NCI-H2107 (cell line): ENCODE results near the gene TMEM95.

Experiments
- DNase-seq: peaks from one replicate; lab custom pipeline; 2025; lab: John Stamatoyannopoulos, UW

TMEM95 gene

GRCh38 chr17:7355053-7355452 is at the start of gene TMEM95:
Gene TMEM95, plus strand, starts transcription at chr17:7355156. Its CDS starts 49 bp downstream, at chr17:7355205.
- DNase-seq, result no peak

GRCh38 chr17:7306911-7307685 is 47.9 kb upstream of the TMEM95 start, which contains the start of gene EIF5A:
Gene EIF5A, plus strand, starts transcription at chr17:7307628. Its CDS starts 2,008 bp downstream, at chr17:7309636.
- DNase-seq, result peak; percentile 95

- no peak for DNase-seq
Observed at GRCh38 chr17:7307686-7308624, 47.0 kb upstream of the TMEM95 start.

DNA sequence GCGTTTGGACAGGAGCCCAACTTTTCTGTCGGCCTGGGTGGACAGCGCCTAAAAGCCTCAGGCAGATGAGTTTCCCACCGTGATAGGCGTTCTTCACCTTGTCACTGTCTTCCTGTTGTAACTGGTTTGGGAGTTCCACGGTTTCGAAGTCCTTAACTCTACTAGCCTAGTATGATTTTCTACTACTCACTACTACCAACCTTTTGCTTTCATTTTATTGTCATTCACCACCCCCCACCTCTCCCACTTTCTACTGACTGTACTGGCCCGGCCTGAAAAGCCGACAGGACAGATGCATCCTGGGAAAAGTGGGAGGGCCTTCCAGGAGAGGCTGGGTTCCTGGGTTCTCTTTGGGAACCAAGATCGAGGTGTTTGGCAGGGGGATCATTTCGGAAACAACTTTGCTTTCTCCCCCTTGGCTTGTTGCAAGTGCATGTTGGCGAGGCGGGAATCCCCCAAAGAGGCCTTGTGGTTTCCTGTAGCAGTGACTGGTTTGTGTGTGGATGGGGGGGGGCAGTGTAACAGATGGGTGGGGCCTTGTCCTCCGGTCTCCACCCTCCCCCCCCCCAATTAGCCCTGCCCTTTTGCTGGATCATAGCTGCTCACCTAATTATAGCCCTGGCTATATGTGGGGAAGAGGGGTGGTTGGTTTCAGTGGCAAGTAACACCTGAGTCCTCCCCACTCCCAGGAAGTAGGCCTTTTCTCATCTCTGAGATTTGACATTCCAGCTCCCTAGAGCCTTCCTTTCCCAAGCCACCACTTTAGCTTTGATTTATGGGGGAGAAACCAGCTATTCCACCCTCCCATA is 46.1 kb upstream of the TMEM95 start:
- peak; percentile 28 for DNase-seq

DNA sequence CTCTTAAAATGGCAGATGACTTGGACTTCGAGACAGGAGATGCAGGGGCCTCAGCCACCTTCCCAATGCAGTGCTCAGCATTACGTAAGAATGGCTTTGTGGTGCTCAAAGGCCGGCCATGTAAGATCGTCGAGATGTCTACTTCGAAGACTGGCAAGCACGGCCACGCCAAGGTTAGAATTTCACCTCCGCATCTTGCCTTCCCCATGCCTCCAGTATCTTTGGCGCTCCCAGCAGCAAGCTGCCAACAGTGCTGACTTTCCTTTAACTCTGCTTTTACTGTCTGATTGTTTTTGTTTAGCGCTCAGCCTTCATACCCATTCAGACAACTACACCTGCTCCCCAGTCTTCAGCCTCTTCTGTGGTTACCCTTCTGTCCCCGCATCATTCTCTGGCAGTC is 45.3 kb upstream of the TMEM95 start:
- DNase-seq, result no peak

DNA sequence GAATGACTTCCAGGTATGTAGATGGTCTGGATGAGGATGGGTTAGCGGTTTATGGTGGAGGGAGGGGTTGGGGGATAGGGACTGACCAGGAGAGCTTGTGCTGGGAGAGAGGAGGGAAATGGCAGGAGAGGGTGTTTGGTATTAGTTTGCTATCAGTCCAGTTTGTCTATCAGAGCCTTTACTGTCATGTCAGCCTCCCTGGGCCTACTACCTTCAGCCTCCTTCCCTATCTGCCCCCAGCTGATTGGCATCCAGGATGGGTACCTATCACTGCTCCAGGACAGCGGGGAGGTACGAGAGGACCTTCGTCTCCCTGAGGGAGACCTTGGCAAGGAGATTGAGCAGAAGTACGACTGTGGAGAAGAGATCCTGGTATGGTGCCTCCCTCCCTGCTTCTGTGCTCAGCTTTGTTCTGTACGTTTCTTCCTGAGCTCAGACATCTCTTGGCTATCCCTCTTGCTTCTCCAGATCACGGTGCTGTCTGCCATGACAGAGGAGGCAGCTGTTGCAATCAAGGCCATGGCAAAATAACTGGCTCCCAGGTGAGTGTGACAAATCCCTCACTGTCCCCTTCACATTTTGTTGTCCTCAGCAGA is 43.7 kb upstream of the TMEM95 start:
- DNase-seq, result no peak

- no peak for DNase-seq
Observed at GRCh38 chr17:7312432-7313087, 42.4 kb upstream of the TMEM95 start.

DNA sequence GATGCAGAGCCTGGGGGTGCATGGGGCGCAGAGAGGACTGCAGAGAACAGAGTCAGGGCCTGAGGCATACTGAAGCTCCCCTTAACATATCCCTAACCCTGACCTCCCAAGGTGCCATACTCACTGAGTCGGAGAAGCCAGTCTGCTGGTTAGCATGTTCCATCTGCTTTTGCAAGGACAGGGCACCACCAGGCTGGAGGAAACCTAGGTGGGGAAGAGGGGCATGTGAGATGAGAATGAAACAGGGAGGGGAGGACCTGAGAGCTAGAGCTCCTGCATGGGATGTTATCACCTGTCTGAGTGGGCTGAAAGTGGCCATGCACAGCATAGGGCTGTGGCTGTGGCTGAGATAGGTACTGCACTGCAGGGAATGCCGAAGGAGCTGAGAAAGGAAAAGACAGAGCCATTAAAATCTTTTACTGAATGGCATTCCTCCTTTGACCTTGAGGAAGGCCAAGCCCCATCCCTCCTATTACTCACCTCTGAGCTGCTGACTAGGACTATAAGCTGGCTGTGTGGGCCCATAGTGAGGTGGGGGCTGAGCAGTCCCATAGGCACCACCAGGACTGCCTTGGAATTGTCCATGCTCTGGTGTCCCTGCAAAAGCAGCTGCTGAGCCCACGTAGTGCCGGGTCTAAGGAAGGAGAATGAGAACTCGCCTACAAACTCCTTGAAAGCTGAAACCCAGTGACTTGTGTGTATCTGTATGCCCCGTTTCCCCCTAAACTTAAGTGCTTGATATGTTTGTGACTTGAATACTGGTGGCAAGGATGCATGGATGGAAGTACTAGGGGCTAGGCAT is 41.7 kb upstream of the TMEM95 start:
- no peak for DNase-seq

DNA sequence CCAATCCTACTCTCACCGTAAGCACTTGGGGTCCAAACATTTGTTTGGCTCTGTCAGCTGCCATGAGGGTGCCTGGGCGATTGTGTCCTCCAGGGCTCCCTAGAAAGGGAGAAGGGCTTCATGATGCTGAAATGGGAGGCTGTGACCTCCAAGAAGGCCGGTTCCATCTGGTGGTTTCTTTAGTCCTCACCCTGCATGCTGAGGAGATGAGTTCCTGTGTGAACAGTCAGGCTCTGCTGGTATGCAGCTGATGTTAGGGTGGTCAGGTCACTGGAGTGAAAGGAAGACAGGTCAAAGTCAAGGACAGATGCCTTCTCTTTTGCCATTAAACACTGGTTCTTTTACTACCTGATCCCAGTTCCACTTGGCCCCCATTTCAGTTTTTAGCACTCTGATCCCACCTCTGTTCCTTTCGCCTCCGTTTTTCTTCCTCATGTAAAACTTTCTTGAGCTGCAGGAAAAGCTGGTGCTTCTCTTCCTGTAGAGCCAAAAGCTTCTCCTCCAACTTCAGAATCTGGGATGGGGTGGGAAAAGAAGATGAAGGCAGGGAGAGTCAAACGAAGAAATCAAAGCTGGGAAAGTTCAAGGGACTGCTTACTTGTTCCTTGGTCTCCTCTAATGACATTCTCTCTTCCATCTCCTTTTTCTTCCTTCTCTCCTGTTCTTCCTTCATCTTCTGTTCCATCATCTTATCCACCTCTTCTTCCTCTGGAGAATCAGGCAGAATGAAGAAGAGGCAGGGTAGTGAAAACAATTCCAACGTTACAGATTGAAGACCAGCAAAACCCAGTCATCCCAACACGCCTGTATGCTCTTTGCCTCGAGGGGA is 40.9 kb upstream of the TMEM95 start:
- no peak for DNase-seq

DNA sequence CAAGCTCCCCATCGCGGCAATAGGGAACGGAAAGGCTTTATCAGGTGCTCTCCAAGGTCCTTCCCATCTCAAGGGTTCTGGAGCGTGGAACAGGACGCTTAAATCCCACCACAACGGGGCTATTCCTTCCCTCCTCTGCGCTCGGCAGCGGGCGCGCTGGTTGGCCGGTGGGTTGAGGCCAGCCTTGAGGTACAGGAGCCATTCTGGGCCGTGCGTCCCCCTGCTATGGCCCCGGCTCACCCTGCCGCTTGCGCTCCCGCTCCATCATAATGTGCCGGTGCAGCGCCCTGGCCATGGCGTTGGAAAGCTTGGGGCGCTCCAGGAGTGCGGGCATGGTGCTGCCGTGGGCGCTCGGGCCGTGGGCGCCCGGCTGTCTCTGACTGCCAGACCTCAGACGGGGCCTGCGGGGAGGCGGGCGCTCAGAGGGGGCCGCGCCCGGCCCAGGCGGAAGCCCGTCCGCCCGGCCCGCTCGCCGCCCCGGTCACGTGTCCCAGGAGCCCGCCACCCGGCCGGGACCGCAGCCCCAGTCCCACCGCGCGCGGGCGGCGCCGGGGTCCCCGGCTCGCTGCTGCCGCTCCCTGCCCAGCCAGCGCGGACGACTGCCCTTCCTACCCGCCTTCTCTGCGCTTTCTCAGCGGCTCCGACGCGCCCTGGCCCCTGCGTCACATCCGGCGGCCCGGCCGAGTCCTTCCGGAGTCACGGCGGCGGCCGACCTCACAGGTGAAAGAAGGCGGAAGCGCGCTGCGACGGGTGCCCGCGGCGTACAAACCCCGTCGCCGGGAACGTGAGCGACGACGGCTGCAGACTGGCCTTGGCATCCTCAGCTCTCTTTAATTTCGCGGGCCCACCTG is 40.0 kb upstream of the TMEM95 start, which contains the start of gene GPS2:
GPS2 (minus strand) TSS at position 642 of the 851 bp plus-strand sequence; CDS start at position 334, 308 bp downstream.
- DNase-seq, result peak; percentile 67

GRCh38 chr17:7315570-7316235 is 39.3 kb upstream of the TMEM95 start:
- DNase-seq, result no peak

DNA sequence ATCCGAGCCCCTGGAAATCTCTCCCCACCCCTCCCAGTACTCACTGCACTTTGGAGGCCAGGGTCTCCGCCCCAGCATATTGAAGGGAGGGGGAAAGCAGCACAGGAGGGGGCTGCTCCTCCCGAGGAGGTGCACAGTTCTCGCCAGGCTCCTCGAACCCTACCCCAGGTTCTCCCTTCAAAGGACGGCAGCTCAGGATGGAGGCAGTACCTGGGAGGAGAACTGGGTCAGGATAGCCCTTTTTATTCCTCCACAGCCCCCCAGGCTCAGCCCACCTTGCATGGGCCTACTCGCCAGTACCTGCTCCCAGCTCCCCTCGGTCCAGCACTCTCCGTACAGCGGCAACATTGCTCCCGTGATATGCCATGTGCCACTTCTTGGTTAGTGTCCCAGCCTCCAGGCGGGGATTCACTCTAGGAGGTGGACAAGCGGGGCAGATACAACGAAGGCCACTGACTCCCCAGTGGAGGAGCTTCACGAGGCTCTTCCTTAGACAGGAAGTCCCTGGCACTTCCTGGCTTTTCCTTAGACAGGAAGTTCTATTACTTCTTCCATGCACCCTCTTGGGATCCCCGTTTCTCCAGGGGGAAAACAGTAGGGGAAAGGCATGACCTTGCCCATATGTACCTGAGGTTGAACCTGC is 37.7 kb upstream of the TMEM95 start:
- DNase-seq, result no peak

DNA sequence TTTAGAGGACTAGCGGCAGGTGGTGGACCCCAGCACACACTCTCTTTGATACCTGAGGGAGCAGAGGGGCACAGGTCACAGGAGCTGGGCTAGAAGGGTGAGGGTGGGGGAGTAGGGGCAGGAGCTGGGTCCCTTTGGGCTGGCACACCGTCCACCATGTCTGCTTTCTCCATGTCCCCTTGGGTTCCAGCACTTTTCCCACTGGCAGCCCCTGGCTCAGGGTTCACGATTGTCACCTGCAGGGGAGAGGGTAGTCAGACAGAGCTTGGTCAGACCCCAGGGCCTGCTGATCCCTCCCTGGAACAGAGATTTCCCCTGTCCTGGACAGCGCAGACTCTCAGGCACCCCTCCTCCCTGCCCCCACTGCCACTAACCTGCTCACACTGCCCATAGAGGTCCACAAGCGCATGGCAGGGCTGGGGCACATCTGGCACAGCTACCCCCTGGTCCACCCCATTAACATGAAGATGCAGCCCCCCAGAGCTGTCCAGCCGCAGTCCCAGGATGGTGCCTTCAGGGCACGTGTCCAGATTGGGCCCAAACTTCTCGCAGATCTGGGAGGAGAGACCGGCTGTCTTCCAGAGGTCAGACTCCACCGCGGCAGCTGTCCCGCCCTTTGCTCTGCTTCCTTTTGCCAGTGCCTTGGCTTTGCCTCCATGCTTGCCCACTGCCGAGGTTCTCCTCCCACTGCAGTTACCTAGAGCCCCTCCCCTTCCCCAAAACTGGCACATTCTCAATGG is 36.7 kb upstream of the TMEM95 start:
- DNase-seq, result no peak

- no peak for DNase-seq
Observed at GRCh38 chr17:7321466-7321865, 33.5 kb upstream of the TMEM95 start.

GRCh38 chr17:7322520-7323194 is 32.3 kb upstream of the TMEM95 start:
- DNase-seq, result no peak
